GM12878 (cell line): Measurements from ENCODE around the gene DISP3. TPM values are rescaled to one million over a fixed set of nuclear protein-coding genes. Genes with fewer than 3 reads are reported as not detected.

Source experiments
- ATAC-seq: fragments of 200-7000 bp; cut with Tn5 transposase; 3 replicates; pipeline ENCODE4 v1.9.1; 2020; ENCODE audit warnings: mild to moderate bottlenecking, moderate library complexity
- BruUV-seq: library from RNA; stranded (reverse); fragments of 400-500 nt; replicated peaks from 2 replicates; lab custom pipeline; 2021; lab: Mats Ljungman, UMichigan
- CTCF ChIA-PET: fragments of 300-600 bp; sonication (Branson Sonifier 250); formaldehyde crosslinking; extraction: SDS; loops from one replicate; lab custom pipeline; 2021; ENCODE audit warnings: inconsistent platforms; lab: Yijun Ruan, JAX
- POLR2A ChIA-PET: fragments of 350-600 bp; formaldehyde crosslinking; extraction: SDS; loops from one replicate; lab custom pipeline; 2021; ENCODE audit warnings: inconsistent platforms; lab: Charles Lee
- RAD21 ChIA-PET: fragments of 300-600 bp; sonication (Branson Sonifier 250); formaldehyde crosslinking; loops from one replicate; lab custom pipeline; 2023; ENCODE audit warnings: antibody characterized with exemption; ENCODE audit not compliant: unreplicated experiment; lab: Charles Lee
- SMC1A ChIA-PET: fragments of 300-600 bp; sonication (Branson Sonifier 250); formaldehyde crosslinking; loops from one replicate; lab custom pipeline; 2023; ENCODE audit not compliant: unreplicated experiment, uncharacterized antibody; lab: Charles Lee
- DNase-seq: peaks from one replicate; pipeline ENCODE4 v3.0.0-alpha.2; 2011; ENCODE audit warnings: low read depth, low spot score
- FAIRE-seq: peaks from 3 replicates; lab custom pipeline; 2011; peaks lifted over from hg19 to GRCh38; lab: Jason Lieb, UNC
- H2AFZ ChIP-seq: 2 replicates; pipeline ENCODE4 v1.6.0; 2011; ENCODE audit warnings: low read depth, low read length, control low read depth; ENCODE audit not compliant: control insufficient read depth
- H3K27ac ChIP-seq: 2 replicates; pipeline ENCODE4 v1.5.1; 2011; ENCODE audit warnings: control low read depth; ENCODE audit not compliant: control insufficient read depth, insufficient read depth
- H3K27me3 ChIP-seq, 2 experiments: replicated peaks in 1 of 2; 2 replicates each; pipeline versions ENCODE4 v1.6.0 to v1.6.1; 2011; ENCODE audit warnings: low read length in 1 of 2; ENCODE audit not compliant: control insufficient read depth in 2 of 2, insufficient read depth in 2 of 2
- H3K36me3 ChIP-seq, 2 experiments: 2 replicates each; pipeline ENCODE4 v1.5.1; 2011; ENCODE audit warnings: low read length in 1 of 2; ENCODE audit not compliant: control insufficient read depth in 2 of 2, insufficient read depth in 2 of 2
- H3K4me1 ChIP-seq: 2 replicates; pipeline ENCODE4 v1.6.1; 2011; ENCODE audit warnings: mild to moderate bottlenecking, low read length, moderate library complexity, mixed read lengths; ENCODE audit not compliant: control insufficient read depth, insufficient read depth
- H3K4me2 ChIP-seq: 2 replicates; pipeline ENCODE4 v1.6.0; 2011; ENCODE audit warnings: control low read depth; ENCODE audit not compliant: control insufficient read depth, insufficient read depth
- H3K4me3 ChIP-seq: fragments of 200-600 bp; sonication (generic); 2 replicates; pipeline ENCODE4 v1.5.1; 2016
- H3K79me2 ChIP-seq: 2 replicates; pipeline ENCODE4 v1.6.0; 2011; ENCODE audit warnings: low read length; ENCODE audit not compliant: control insufficient read depth, insufficient read depth
- H3K9ac ChIP-seq: 2 replicates; pipeline ENCODE4 v1.8.0; 2011; ENCODE audit warnings: low read length, control low read depth, mixed read lengths; ENCODE audit not compliant: control insufficient read depth, insufficient read depth
- H3K9me3 ChIP-seq: replicated peaks from 3 replicates; pipeline ENCODE4 v1.5.1; 2011; ENCODE audit warnings: mild to moderate bottlenecking, low read length; ENCODE audit not compliant: control insufficient read depth, insufficient read depth
- H4K20me1 ChIP-seq: 2 replicates; pipeline ENCODE4 v1.6.0; 2011; ENCODE audit not compliant: control insufficient read depth, insufficient read depth
- CHD1 ChIP-seq: IDR thresholded peaks from 2 replicates; pipeline ENCODE4 v1.6.1; 2012; ENCODE audit warnings: low read depth, low read length, improper control_type of control experiment
- CHD4 ChIP-seq: fragments of 200-600 bp; sonication (generic); IDR thresholded peaks from 2 replicates; pipeline ENCODE4 v1.6.1; 2016; ENCODE audit warnings: mild to moderate bottlenecking
- ESRRA ChIP-seq: IDR thresholded peaks from 2 replicates; pipeline ENCODE4 v1.6.1; 2012; ENCODE audit warnings: mild to moderate bottlenecking, low read length, improper control_type of control experiment
- FOXK2 ChIP-seq: fragments of 450-650 bp; IDR thresholded peaks from 2 replicates; pipeline ENCODE4 v1.6.1; 2017; ENCODE audit warnings: mild to moderate bottlenecking, moderate library complexity
- HDAC6 ChIP-seq: fragments of 200-600 bp; sonication (generic); IDR thresholded peaks from one replicate; pipeline ENCODE4 v1.8.0; 2017; ENCODE audit warnings: antibody characterized with exemption; ENCODE audit not compliant: unreplicated experiment
- MLLT1 ChIP-seq: fragments of 450-650 bp; IDR thresholded peaks from 2 replicates; pipeline ENCODE4 v1.6.1; 2016; ENCODE audit warnings: mild to moderate bottlenecking
- NR2C2 ChIP-seq: IDR thresholded peaks from 2 replicates; pipeline ENCODE4 v1.6.1; 2011; ENCODE audit warnings: borderline replicate concordance, low read depth; ENCODE audit not compliant: control insufficient read depth, insufficient read length
- POLR2A ChIP-seq: IDR thresholded peaks from 2 replicates; pipeline ENCODE4 v1.6.1; 2011; ENCODE audit warnings: low read depth, mild to moderate bottlenecking, low read length
- POU2F2 ChIP-seq: IDR thresholded peaks from 3 replicates; pipeline ENCODE4 v1.6.1; 2011; ENCODE audit warnings: low read depth, mild to moderate bottlenecking, low read length, borderline replicate concordance
- SIN3A ChIP-seq: IDR thresholded peaks from 2 replicates; pipeline ENCODE4 v1.6.1; 2012; ENCODE audit warnings: low read depth, low read length, improper control_type of control experiment
- TBL1XR1 ChIP-seq: IDR thresholded peaks from 2 replicates; pipeline ENCODE4 v1.6.1; 2012; ENCODE audit warnings: low read depth, low read length, improper control_type of control experiment
- TCF3 ChIP-seq: IDR thresholded peaks from 2 replicates; pipeline ENCODE4 v1.6.1; 2012; ENCODE audit warnings: low read depth, mild to moderate bottlenecking, low read length, borderline replicate concordance; ENCODE audit not compliant: insufficient read depth
- YY1 ChIP-seq: IDR thresholded peaks from 2 replicates; pipeline ENCODE4 v1.6.1; 2011; ENCODE audit warnings: low read depth, mild to moderate bottlenecking, low read length
- ZBTB40 ChIP-seq: fragments of 450-650 bp; IDR thresholded peaks from 2 replicates; pipeline ENCODE4 v1.6.1; 2016; ENCODE audit warnings: mild to moderate bottlenecking, moderate library complexity, borderline replicate concordance
- WGBS: methylation state at CpG from one replicate; pipeline ENCODE4 v1.1.6; 2016; ENCODE audit warnings: low lambda C conversion rate; ENCODE audit not compliant: insufficient replicate concordance, insufficient coverage; ENCODE audit errors: missing lambda C conversion rate; 5-methylcytosine and 5-hydroxymethylcytosine counted together
- in situ Hi-C: fragments of 300-500 bp; cut with MboI; formaldehyde crosslinking; loops from 9 replicates; pipeline ENCODE4 v1.14.3; 2018; ENCODE audit warnings: mixed read lengths
- intact Hi-C: fragments of 100-400 bp; cut with micrococcal nuclease; formaldehyde crosslinking; loops from one replicate; pipeline ENCODE4 v1.14.2; 2022; ENCODE audit not compliant: unreplicated experiment
- polyA plus RNA-seq, 11 experiments: library from polyadenylated mRNA; depleted of rRNA in 4 of 11; unstranded in 6 of 11; stranded (reverse) in 5 of 11; fragments of >200 nt; fragmentation: Nextera tagmentation in 4 of 11; fragmentation: Illumina TruSeq in 1 of 11; extraction: Ambion mirVana in 4 of 11; extraction: Trizol in 1 of 11; gene quantifications; 1 replicate in 1 of 11; 2 replicates in 10 of 11; pipeline versions ENCODE4 v1.2.1 to v1.2.3, GENCODE V29; 2011 to 2016; ENCODE audit warnings: inconsistent platforms in 2 of 11, missing spikeins in 2 of 11, low read depth in 1 of 11
- total RNA-seq, 4 experiments: library from RNA; depleted of rRNA in 3 of 4; stranded (reverse); fragments of >200 nt in 3 of 4; fragmentation: Illumina TruSeq in 1 of 4; extraction: Trizol in 1 of 4; gene quantifications; 2 replicates each; pipeline versions ENCODE4 v1.2.1 to v1.2.3, GENCODE V29; 2013 to 2021

DISP3 gene
- total and polyA plus RNA-seq, 10 of the 15 experiments (the other 5 are each of a cell fraction or from before 2014, with no cell fraction given), result under 0.01 to 0.18 (median 0.09) TPM; not detected in 2

- 29% methylated on average over 26 of the region's 26 CpGs for WGBS
- H3K9ac ChIP-seq, result no peak overlapping the region
- ChIA-PET POLR2A (no interaction called here), RAD21 (no interaction called here), CTCF (no interaction called here), SMC1A (no interaction called here)
- H4K20me1 ChIP-seq, result no peaks in the 10 kb centered on the region
- ATAC-seq, result no peak
- no peak for DNase-seq
- TF ChIP-seq TCF3 (no peak), TBL1XR1 (no peak), MLLT1 (no peak), SIN3A (no peak), POU2F2 (no peak), CHD1 (no peak), HDAC6 (no peak), YY1 (no peak), FOXK2 (no peak), ZBTB40 (no peak), POLR2A (no peak), NR2C2 (no peak), ESRRA (no peak), CHD4 (no peak)
- H3K4me1 ChIP-seq, result no peaks in the 10 kb centered on the region
- no TSS peak for BruUV-seq
- no peaks in the 10 kb centered on the region for H3K27me3 ChIP-seq
- intact Hi-C loops, result no loop called here
- in situ Hi-C loops, result no loop called here
- no peak for FAIRE-seq
- H3K27ac ChIP-seq, result no peak overlapping the region
- H3K79me2 ChIP-seq, result no peaks in the 10 kb centered on the region
- H2AFZ ChIP-seq, result no peak overlapping the region
- H3K36me3 ChIP-seq, result no peaks in the 10 kb centered on the region
- no peaks in the 10 kb centered on the region for H3K9me3 ChIP-seq
- H3K4me2 ChIP-seq, result no peak overlapping the region
- no peak overlapping the region for H3K4me3 ChIP-seq
Observed at GRCh38 chr1:11526071-11526895, 47.3 kb downstream of the DISP3 start.
